Stomach (tissue), 9 donors: ENCODE data around the gene FAM47A. TPM values are rescaled to one million over a fixed set of nuclear protein-coding genes. Genes with fewer than 3 reads are reported as not detected.

ENCODE experiments used
- DNase-seq, 2 donors: peaks; one replicate each; pipeline versions ENCODE4 v3.0.0 to v3.0.0-alpha.2; 2013 to 2019
- H3K27ac ChIP-seq, 5 donors: fragments of 200-600 bp in 4 of 5; sonication (generic) in 4 of 5; one replicate each; pipeline ENCODE4 v1.5.1; 2013 to 2019; ENCODE audit warnings: mild to moderate bottlenecking in 1 of 5, moderate library complexity in 1 of 5
- H3K27me3 ChIP-seq, 3 donors: fragments of 200-600 bp; sonication (generic); one replicate each; pipeline ENCODE4 v1.5.1; 2017 to 2019; ENCODE audit warnings: mixed run types in 1 of 3
- H3K36me3 ChIP-seq, 4 donors: fragments of 200-600 bp; sonication (generic); 1 replicate in 3 of 4; 2 replicates in 1 of 4; pipeline ENCODE4 v1.5.1; 2016 to 2019
- H3K4me1 ChIP-seq, 4 donors: fragments of 200-600 bp; sonication (generic); one replicate each; pipeline ENCODE4 v1.5.1; 2016 to 2019
- H3K4me3 ChIP-seq, 4 donors: fragments of 200-600 bp; sonication (generic) in 3 of 4; one replicate each; pipeline ENCODE4 v1.5.1; 2016 to 2019; ENCODE audit warnings: mild to moderate bottlenecking in 1 of 4
- H3K9me3 ChIP-seq, 4 donors: fragments of 200-600 bp; sonication (generic); one replicate each; pipeline ENCODE4 v1.5.1; 2016 to 2019
- CTCF ChIP-seq, 7 experiments: fragments of 450-650 bp in 4 of 7; fragments of 200-600 bp in 3 of 7; sonication (generic) in 3 of 7; IDR thresholded peaks; one replicate each; pipeline ENCODE4 v1.5.1; 2016 to 2019; ENCODE audit warnings: antibody characterized with exemption in 7 of 7, control low read depth in 2 of 7, mild to moderate bottlenecking in 1 of 7
- EP300 ChIP-seq: sonication (generic); formaldehyde crosslinking; IDR thresholded peaks from one replicate; pipeline ENCODE4 v1.6.1; 2017; ENCODE audit warnings: antibody characterized with exemption
- POLR2A ChIP-seq, 4 donors: fragments of 450-650 bp; IDR thresholded peaks; one replicate each; pipeline ENCODE4 v1.6.1; 2016; ENCODE audit warnings: antibody characterized with exemption in 4 of 4, control low read depth in 2 of 4, mild to moderate bottlenecking in 1 of 4, moderate library complexity in 1 of 4
- POLR2AphosphoS5 ChIP-seq, 3 donors: sonication (generic); formaldehyde crosslinking; IDR thresholded peaks; one replicate each; pipeline ENCODE4 v1.6.1; 2016; ENCODE audit warnings: antibody characterized with exemption in 3 of 3
- WGBS, 5 donors: extraction: QIAGEN DNeasy Blood & Tissue Kit in 3 of 5; methylation state at CpG; one replicate each; pipeline versions ENCODE4 v1.1.5 to v1.1.7; 2013 to 2018; 5-methylcytosine and 5-hydroxymethylcytosine counted together
- intact Hi-C: fragments of 100-400 bp; cut with DNase I; formaldehyde crosslinking; loops from one replicate; pipeline ENCODE4 v1.15.1; 2023; ENCODE audit warnings: low total_unique reads
- polyA plus RNA-seq, 3 donors: library from polyadenylated mRNA; stranded (reverse); fragments of 200-250 nt; gene quantifications; one replicate each; pipeline ENCODE4 v1.2.3, GENCODE V29; 2013
- total RNA-seq, 5 donors: library from RNA; depleted of rRNA; stranded (reverse); fragments of >200 nt; gene quantifications; one replicate each; pipeline versions ENCODE4 v1.1.0 to v1.2.3, GENCODE V29; 2014 to 2016
- donor health status: healthy with polysubstance abuse.
- donor health status: Bipolar disorder and iron deficiency.
- donor health status: healthy.

FAM47A gene
- total and polyA plus RNA-seq, 8 donors = not detected

GRCh38 chrX:34140816-34141215 lies 8.7 kb upstream of the FAM47A start:
- H3K4me3 ChIP-seq = no peak overlapping the region
- H3K36me3 ChIP-seq = no peaks in the 10 kb centered on the region
- intact Hi-C loops = no loop called here
- no peaks in the 10 kb centered on the region for H3K9me3 ChIP-seq
- no peak for DNase-seq
- WGBS, 5 donors = 55 to 69% (median 61%) methylated on average over 1 of the region's 1 CpG
- no peaks in the 10 kb centered on the region for H3K4me1 ChIP-seq
- TF ChIP-seq POLR2AphosphoS5 (IDR thresholded peaks at IDR 0.05) (no peak), POLR2A (IDR thresholded peaks at IDR 0.05) (no peak), CTCF (IDR thresholded peaks at IDR 0.05) (no peak), EP300 (no peak)
- no peak overlapping the region for H3K27ac ChIP-seq
- H3K27me3 ChIP-seq = no peaks in the 10 kb centered on the region

- TF ChIP-seq EP300 = no peak
- TF ChIP-seq POLR2A (IDR thresholded peaks at IDR 0.05) = no peak
- TF ChIP-seq POLR2AphosphoS5 (IDR thresholded peaks at IDR 0.05) = no peak
- no peak for TF ChIP-seq CTCF (IDR thresholded peaks at IDR 0.05)
- Histone ChIP-seq H3K9me3 (peaks cover 0 to 9% (median 2%) of the 10 kb centered on the region in 4 donors), H3K4me1 (no peaks in the 10 kb centered on the region), H3K4me3 (no peak overlapping the region), H3K27me3 (no peaks in the 10 kb centered on the region), H3K27ac (no peak overlapping the region), H3K36me3 (no peaks in the 10 kb centered on the region)
- intact Hi-C loops = no loop called here
- 90 to 95% (median 93%) methylated on average over 15 to 41 of the region's 41 CpGs for WGBS, 5 donors
- DNase-seq = no peak
Measured at GRCh38 chrX:34130980-34131744, 952 bp downstream of the FAM47A start.

GRCh38 chrX:34130501-34130900 lies 1.6 kb downstream of the FAM47A start:
- 89 to 94% (median 92%) methylated on average over 22 to 29 of the region's 29 CpGs for WGBS, 5 donors
- no peaks in the 10 kb centered on the region for H3K27me3 ChIP-seq
- peaks cover 0 to 10% (median 5%) of the 10 kb centered on the region in 4 donors for H3K9me3 ChIP-seq
- no peak for DNase-seq
- intact Hi-C loops = no loop called here
- TF ChIP-seq POLR2AphosphoS5 (IDR thresholded peaks at IDR 0.05) (no peak), EP300 (no peak), POLR2A (IDR thresholded peaks at IDR 0.05) (no peak), CTCF (IDR thresholded peaks at IDR 0.05) (no peak)
- no peaks in the 10 kb centered on the region for H3K4me1 ChIP-seq
- no peak overlapping the region for H3K4me3 ChIP-seq
- no peaks in the 10 kb centered on the region for H3K36me3 ChIP-seq
- no peak overlapping the region for H3K27ac ChIP-seq

GRCh38 chrX:34126011-34126410 lies 6.1 kb downstream of the FAM47A start:
- no peak for TF ChIP-seq CTCF (IDR thresholded peaks at IDR 0.05)
- WGBS, 5 donors = 73 to 94% (median 87%) methylated on average over 2 to 5 of the region's 5 CpGs
- no peaks in the 10 kb centered on the region for H3K27me3 ChIP-seq

More at GRCh38 chrX:34126011-34126410, 6.1 kb downstream of the FAM47A start:
- H3K9me3 ChIP-seq = peaks cover 0 to 29% (median 11%) of the 10 kb centered on the region in 4 donors
- intact Hi-C loops = no loop called here
- H3K36me3 ChIP-seq = no peaks in the 10 kb centered on the region
- no peak for DNase-seq
- H3K4me1 ChIP-seq = no peaks in the 10 kb centered on the region
- H3K4me3 ChIP-seq = no peak overlapping the region
- H3K27ac ChIP-seq = no peak overlapping the region
